Measurements from ENCODE around the gene UCP1. TPM values are rescaled to one million over a fixed set of nuclear protein-coding genes. Genes with fewer than 3 reads are reported as not detected.

UCP1 gene, protein sequence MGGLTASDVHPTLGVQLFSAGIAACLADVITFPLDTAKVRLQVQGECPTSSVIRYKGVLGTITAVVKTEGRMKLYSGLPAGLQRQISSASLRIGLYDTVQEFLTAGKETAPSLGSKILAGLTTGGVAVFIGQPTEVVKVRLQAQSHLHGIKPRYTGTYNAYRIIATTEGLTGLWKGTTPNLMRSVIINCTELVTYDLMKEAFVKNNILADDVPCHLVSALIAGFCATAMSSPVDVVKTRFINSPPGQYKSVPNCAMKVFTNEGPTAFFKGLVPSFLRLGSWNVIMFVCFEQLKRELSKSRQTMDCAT
- total RNA-seq, result not detected

DNA sequence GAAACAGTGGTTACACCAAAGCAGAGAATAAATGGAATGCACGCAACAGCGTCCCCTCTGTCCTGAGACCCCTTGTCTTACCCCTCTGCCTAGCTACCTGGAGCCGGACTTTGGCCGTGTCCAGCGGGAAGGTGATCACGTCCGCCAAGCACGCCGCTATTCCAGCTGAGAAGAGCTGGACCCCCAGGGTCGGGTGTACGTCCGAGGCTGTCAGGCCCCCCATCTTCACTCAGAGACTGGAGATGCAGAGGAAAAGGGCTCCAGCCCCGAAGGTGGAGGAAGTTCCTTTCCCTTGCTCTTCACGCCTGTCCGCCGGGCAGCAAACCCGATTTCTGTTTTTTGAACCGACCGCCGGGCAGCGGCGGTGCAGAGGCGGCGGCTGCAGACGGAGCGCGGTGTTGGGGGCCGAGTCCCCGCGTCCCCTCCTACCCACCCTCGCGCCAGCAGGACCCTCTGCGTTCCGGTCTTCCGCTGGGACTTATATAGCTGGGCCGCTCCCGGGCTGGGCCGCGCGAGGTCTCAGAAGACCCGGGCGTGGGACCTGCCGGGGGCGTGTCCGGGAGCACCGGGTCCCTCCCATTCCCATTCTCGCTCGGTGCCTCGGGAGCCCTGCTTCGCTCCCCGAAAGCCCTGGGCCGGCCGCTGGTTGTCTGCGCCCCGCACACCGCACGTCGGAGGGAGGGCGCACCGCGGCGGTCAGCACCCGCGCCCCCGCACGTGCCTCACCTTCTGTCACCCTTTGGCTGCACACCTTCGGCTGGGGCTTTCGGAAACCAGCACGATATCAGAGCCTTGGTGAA, at the start of gene UCP1:
Gene UCP1 (minus strand): TSS at position 455 of the 800 bp plus-strand sequence. CDS start 232 bp downstream, at position 223.
- DNase-seq (ENCODE audit: low spot score) (no peak), ATAC-seq (peak in 1 of 2 donors; percentile 59)
- Mint-ChIP-seq H3K27me3 (peaks cover 37 to 41% of the 10 kb centered on the region in 2 donors), H3K4me1 (ENCODE audit: low read depth in 2 of 2) (peaks cover 5 to 6% of the 10 kb centered on the region in 2 donors), H3K36me3 (peaks cover 16% of the 10 kb centered on the region), H3K27ac (no peak within 1 kb of the TSS), H3K9me3 (no peaks in the 10 kb centered on the region), H3K4me3 (peak within 1 kb of the TSS; percentile 82)

DNA sequence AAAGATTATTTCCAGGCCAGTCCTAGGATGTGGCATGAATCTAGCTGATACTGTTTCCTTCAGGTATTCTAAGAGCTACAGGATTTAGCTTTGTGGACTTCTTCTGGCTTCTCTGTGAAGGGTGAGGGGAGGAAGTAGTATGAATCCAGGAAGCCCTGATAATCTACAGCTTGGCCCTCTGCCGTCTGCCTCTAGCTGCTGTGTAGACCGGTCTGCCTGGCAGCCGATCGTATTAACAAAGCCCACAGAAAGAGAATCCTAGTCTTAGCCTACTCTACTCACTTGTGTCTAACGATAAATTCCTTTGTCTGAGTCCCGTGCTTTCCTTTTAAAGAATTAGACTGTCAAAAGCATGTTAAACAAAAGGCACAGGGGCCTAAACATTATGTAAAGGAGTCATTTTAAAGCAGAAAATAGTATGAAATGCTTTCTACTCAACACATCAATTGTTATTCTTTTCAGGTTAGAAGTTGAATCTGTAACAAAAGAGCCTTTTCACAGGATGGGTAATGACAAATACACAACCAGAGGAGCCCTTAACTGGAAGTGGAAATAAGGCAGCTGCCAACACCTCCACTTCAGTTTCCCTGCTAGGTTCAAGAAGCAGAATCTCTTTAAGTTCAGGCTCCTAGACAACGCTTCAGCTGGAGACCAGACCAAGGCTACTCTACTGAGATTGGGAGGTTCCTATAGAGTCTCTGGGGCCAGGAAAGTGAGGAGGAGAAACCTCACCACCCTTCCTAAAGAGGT, 48.9 kb upstream of the UCP1 start:
- DNase-seq (ENCODE audit: low spot score) (no peak), ATAC-seq (peak in 1 of 2 donors; percentile 27)
- no peak overlapping the region for H3K4me3 Mint-ChIP-seq
- no peak overlapping the region for H3K27ac Mint-ChIP-seq
- no peaks in the 10 kb centered on the region for H3K36me3 Mint-ChIP-seq
- peaks cover 0 to 5% of the 10 kb centered on the region in 2 donors for H3K27me3 Mint-ChIP-seq
- H3K4me1 Mint-ChIP-seq (ENCODE audit: low read depth in 2 of 2), result no peaks in the 10 kb centered on the region
- H3K9me3 Mint-ChIP-seq, result no peaks in the 10 kb centered on the region

DNA sequence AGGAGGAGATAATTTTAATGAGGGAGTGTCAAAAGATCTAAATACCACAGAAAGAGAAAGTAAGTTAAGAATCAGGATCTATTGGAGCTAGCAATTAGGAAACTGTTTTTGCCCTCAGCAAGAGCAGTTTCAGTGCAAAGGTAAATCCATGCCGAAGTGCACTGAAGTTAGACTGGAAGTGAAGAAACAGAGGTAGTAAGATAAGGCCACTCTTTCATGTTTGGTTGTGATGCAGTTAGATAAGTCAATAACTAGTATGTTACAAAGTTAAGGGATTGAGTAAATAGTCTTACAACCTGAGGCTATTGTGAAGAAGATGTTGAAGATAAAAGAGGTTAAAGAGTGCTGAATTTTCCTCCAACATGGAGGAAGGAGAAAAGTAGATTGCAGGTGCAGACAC, 46.7 kb upstream of the UCP1 start:
- H3K9me3 Mint-ChIP-seq, result no peaks in the 10 kb centered on the region
- H3K4me3 Mint-ChIP-seq, result no peak overlapping the region
- H3K36me3 Mint-ChIP-seq, result no peaks in the 10 kb centered on the region
- H3K27ac Mint-ChIP-seq, result no peak overlapping the region
- ATAC-seq (no peak), DNase-seq (ENCODE audit: low spot score) (no peak)
- no peaks in the 10 kb centered on the region for H3K4me1 Mint-ChIP-seq (ENCODE audit: low read depth in 2 of 2)
- H3K27me3 Mint-ChIP-seq, result peaks cover 0 to 5% of the 10 kb centered on the region in 2 donors

DNA sequence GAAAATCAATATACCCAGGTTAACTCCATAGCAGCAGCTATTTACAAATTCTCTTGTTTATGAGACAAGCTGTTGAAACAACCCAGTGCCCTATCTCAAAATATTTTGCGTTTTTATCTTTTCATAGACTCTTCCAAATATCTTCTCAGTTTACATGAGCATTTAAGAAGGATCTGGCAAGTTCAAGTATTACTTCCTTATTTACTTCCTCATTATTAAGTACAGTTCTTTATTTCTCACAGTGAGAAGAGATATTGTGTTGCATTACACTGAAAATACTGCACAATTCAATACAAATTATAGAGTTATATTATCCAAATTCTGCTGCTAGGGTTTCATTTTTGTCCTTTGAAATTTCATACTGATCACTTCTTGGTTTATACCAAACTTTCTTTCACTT, 43.6 kb upstream of the UCP1 start:
- Mint-ChIP-seq H3K9me3 (no peaks in the 10 kb centered on the region), H3K4me1 (ENCODE audit: low read depth in 2 of 2) (no peaks in the 10 kb centered on the region), H3K27ac (no peak overlapping the region), H3K4me3 (no peak overlapping the region), H3K27me3 (peaks cover 0 to 5% of the 10 kb centered on the region in 2 donors), H3K36me3 (no peaks in the 10 kb centered on the region)
- no peak for DNase-seq (ENCODE audit: low spot score)
- no peak for ATAC-seq

DNA sequence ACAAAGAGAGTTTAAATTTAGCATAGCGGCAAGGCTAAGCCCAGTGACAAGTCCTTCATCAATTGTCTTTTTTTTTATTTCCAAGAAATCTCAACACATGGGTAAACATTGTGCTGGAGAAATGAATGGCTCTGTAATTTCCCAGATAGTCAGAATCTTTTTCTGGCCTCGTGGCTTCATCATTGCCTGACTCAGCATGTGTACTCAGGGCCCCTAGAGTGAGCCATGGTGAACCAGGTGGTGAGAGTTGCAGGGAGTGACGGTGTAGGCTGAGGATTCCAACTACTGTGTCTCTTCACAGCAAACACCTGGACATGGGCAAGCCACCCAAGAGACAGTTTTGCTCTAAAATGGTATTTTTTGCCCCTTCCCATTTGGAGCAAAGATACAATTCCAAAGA, 43.1 kb upstream of the UCP1 start:
- no peaks in the 10 kb centered on the region for H3K36me3 Mint-ChIP-seq
- H3K9me3 Mint-ChIP-seq, result no peaks in the 10 kb centered on the region
- H3K27me3 Mint-ChIP-seq, result peaks cover 2 to 5% of the 10 kb centered on the region in 2 donors
- ATAC-seq, result no peak
- no peak overlapping the region for H3K27ac Mint-ChIP-seq
- H3K4me1 Mint-ChIP-seq (ENCODE audit: low read depth in 2 of 2), result no peaks in the 10 kb centered on the region
- DNase-seq (ENCODE audit: low spot score), result no peak
- no peak overlapping the region for H3K4me3 Mint-ChIP-seq

DNA sequence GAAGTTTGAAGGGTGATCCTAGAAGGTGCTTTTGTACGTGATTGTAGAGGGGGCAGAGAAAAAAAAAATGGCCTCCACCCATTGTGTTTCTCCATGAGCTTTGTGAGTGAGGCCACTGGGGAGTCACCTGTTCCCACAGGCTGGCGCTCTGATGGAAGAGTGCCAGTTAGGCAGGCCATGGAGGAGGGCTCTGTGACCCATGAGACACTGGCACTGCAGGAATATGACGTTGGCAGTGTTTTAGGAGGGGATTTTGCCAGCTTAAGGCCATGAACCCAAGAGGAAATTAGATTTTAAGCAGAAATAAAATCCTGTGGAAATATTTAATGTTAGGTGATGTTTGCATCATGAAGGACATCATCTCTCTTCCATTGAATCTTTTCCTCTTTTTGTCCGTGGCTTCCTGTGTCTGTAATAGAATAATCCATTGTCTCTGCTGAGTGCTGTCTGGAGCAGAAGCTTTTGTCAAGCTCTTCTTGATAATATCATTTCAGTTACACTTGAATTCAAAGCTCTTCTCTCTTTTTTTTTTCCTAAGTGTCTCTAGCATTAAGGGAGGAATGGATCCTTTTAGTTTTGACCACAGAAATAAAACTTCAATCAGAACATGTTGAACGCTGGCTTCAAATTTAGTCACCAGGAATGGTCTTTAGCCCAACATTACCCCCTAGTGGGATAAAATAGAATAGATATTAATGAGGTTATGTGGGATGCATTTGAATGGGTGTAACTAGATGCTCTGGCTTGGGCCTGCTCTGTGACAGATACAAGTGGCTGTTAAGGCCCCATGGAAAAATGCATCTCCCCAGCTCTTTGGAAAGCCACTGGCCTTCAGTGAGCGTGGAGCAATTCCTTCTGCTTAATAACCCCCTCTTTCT, 41.0 kb upstream of the UCP1 start:
- ATAC-seq (no peak), DNase-seq (ENCODE audit: low spot score) (no peak)
- Mint-ChIP-seq H3K4me3 (no peak overlapping the region), H3K27me3 (peaks cover 7 to 8% of the 10 kb centered on the region in 2 donors), H3K4me1 (ENCODE audit: low read depth in 2 of 2) (no peaks in the 10 kb centered on the region), H3K27ac (no peak overlapping the region), H3K36me3 (no peaks in the 10 kb centered on the region), H3K9me3 (no peaks in the 10 kb centered on the region)

DNA sequence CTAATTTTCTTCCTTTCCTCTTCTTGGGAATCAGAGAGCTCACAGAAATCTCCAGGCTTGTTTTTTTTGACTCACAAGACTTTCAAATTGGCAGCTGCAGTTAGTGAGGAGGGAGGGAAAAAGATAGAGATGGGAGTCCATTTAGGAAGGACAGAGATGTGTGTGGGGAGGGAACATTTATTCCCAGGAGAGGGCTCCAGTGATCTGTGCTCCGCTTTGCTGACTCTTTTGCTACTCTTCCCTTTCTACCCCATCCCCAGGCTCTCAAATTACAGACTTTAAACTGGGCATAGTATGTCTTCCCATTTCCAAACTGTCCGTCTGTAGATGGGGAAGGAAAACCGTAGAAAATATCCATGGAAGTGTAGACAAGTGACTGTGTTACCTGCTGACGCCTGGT, 39.1 kb upstream of the UCP1 start:
- peaks cover 8% of the 10 kb centered on the region in 2 donors for H3K27me3 Mint-ChIP-seq
- H3K36me3 Mint-ChIP-seq, result no peaks in the 10 kb centered on the region
- no peak overlapping the region for H3K4me3 Mint-ChIP-seq
- DNase-seq (ENCODE audit: low spot score), result no peak
- no peaks in the 10 kb centered on the region for H3K9me3 Mint-ChIP-seq
- H3K27ac Mint-ChIP-seq, result no peak overlapping the region
- no peaks in the 10 kb centered on the region for H3K4me1 Mint-ChIP-seq (ENCODE audit: low read depth in 2 of 2)
- no peak for ATAC-seq

DNA sequence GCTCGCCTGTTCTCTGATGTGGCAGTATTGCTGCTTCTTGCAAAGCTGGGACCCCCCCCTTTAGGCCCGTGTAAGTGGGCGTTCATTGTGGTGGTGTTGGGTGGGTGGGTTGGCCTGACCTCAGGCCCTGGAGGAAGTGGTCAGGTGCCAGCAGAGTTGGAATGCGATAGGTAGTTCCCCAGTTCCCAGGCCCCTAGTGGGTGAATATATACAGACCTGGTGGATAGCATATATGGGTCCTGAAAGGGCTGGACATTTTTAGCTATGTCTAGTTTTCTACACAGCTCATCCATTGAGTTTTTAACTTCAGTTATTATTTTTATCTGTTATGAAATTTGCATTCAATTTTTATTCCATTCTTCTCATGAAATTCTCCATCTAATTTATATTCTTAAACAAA, 35.8 kb upstream of the UCP1 start:
- Mint-ChIP-seq H3K36me3 (no peaks in the 10 kb centered on the region), H3K27ac (no peak overlapping the region), H3K27me3 (peaks cover 14 to 17% of the 10 kb centered on the region in 2 donors), H3K4me1 (ENCODE audit: low read depth in 2 of 2) (no peaks in the 10 kb centered on the region), H3K4me3 (no peak overlapping the region), H3K9me3 (no peaks in the 10 kb centered on the region)
- no peak for DNase-seq (ENCODE audit: low spot score)
- ATAC-seq, result no peak

DNA sequence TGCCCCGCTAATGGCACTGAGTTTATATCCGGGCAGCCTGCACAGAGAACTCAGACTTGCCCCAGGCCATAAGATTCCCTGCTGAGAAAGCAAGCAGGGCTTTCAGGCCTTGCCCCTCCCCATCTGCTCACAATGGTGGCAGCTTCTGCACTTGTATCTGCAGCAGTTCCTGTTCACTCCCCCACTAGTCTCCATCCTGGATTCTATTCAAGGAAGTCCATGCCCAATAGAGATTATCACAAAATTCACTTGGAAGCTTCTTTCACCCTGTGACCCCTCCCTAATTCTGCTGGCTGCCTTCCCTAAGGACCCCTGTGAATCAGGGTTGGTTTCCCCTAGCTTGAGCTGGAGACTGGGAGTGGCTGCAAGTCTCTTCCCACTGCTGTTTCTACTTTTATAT, 34.5 kb upstream of the UCP1 start:
- Mint-ChIP-seq H3K4me1 (ENCODE audit: low read depth in 2 of 2) (no peaks in the 10 kb centered on the region), H3K27me3 (peaks cover 12 to 29% of the 10 kb centered on the region in 2 donors), H3K36me3 (no peaks in the 10 kb centered on the region), H3K27ac (no peak overlapping the region), H3K9me3 (no peaks in the 10 kb centered on the region), H3K4me3 (no peak overlapping the region)
- no peak for DNase-seq (ENCODE audit: low spot score)
- ATAC-seq, result peak in 1 of 2 donors; percentile 7

DNA sequence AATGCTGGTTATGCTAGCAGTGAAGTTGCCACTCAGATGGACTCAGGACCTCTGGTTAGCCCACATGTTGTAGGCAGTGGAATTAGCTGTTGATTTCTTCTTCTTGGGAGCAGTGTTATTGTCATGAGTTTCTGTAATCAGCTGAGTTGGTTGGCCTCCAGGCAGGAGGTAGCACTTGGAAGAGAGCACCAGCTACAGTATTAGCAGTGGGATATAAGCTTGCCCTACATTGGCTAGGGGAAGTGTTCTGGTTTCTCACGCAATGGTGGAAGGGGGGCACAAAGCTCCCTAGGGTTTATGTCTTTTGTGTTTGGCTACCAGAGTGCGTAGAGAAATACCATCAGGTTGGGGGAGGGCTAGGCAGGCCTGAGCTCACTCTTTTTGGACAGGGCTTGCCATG, 34.0 kb upstream of the UCP1 start:
- no peaks in the 10 kb centered on the region for H3K4me1 Mint-ChIP-seq (ENCODE audit: low read depth in 2 of 2)
- peaks cover 12 to 33% of the 10 kb centered on the region in 2 donors for H3K27me3 Mint-ChIP-seq
- H3K9me3 Mint-ChIP-seq, result no peaks in the 10 kb centered on the region
- no peak overlapping the region for H3K4me3 Mint-ChIP-seq
- DNase-seq (ENCODE audit: low spot score), result no peak
- no peak overlapping the region for H3K27ac Mint-ChIP-seq
- ATAC-seq, result peak in 1 of 2 donors; percentile 55
- no peaks in the 10 kb centered on the region for H3K36me3 Mint-ChIP-seq

DNA sequence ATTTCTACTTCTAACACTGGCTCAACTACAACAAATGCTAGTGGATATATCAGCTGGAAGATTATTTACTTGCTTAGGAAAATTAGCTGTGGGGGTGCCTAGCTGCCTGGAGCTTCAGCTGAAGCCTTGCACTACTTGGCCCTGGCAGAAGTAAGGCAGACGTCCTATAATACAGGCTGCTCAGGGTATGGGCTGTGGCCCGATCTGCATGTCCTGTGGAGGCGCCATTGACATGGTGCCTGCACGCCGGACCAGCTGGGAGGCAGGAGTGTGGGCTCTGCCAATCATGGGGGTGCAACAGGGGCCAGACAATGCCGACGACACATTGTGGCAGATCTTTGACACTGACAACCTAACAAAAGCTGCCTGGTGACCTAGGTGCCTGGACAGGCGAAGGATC, 31.6 kb upstream of the UCP1 start:
- H3K36me3 Mint-ChIP-seq, result no peaks in the 10 kb centered on the region
- no peaks in the 10 kb centered on the region for H3K4me1 Mint-ChIP-seq (ENCODE audit: low read depth in 2 of 2)
- ATAC-seq (no peak), DNase-seq (ENCODE audit: low spot score) (no peak)
- H3K4me3 Mint-ChIP-seq, result no peak overlapping the region
- no peaks in the 10 kb centered on the region for H3K9me3 Mint-ChIP-seq
- peaks cover 9 to 25% of the 10 kb centered on the region in 2 donors for H3K27me3 Mint-ChIP-seq
- no peak overlapping the region for H3K27ac Mint-ChIP-seq

DNA sequence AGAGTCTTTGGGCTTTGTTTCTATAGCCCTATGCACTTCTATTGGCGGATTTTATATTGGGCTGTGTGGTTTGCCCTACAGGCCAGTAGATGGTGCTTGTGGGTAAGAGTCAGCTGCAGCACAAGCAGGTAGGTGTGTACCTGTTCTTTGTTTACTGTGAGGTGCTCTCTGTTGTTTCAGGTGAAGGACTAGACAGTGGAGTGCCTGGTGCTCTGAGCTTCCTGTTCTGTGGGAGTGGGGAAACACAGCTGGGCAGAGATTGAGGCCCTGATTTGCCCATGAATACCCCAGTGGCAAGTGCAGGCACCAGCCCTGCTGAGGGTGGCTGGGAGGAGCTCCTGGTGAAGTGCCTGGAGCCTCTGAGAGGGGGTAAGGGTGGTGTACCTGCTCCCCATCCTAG, 26.3 kb upstream of the UCP1 start:
- H3K4me3 Mint-ChIP-seq, result no peak overlapping the region
- H3K27me3 Mint-ChIP-seq, result peaks cover 26 to 44% of the 10 kb centered on the region in 2 donors
- no peaks in the 10 kb centered on the region for H3K36me3 Mint-ChIP-seq
- no peaks in the 10 kb centered on the region for H3K9me3 Mint-ChIP-seq
- DNase-seq (ENCODE audit: low spot score) (no peak), ATAC-seq (no peak)
- H3K27ac Mint-ChIP-seq, result no peak overlapping the region
- no peaks in the 10 kb centered on the region for H3K4me1 Mint-ChIP-seq (ENCODE audit: low read depth in 2 of 2)

DNA sequence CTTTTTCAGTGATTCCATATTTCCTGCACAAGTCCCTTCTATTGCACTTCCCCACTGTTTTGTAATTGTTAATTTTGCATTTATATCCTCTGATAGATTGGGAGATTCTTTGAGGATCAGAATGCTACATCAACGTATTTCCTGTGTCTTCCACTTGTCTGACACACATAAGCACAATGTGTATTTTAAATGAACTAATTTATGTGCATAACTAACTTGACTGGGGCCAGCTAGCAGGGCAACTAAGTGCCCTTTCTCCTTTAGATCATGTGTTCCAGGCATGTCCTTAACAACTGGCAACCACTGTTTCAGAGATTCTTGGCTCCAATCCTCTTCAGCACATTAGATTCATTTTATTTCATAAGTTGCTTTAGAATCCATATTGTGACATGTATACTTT, 15.7 kb upstream of the UCP1 start:
- H3K27ac Mint-ChIP-seq, result no peak overlapping the region
- no peaks in the 10 kb centered on the region for H3K4me1 Mint-ChIP-seq (ENCODE audit: low read depth in 2 of 2)
- no peak for ATAC-seq

More for the DNA sequence above, 15.7 kb upstream of the UCP1 start:
- Mint-ChIP-seq H3K36me3 (no peaks in the 10 kb centered on the region), H3K9me3 (no peaks in the 10 kb centered on the region), H3K27me3 (peaks cover 0 to 16% of the 10 kb centered on the region in 2 donors), H3K4me3 (no peak overlapping the region)
- no peak for DNase-seq (ENCODE audit: low spot score)

All from natural killer cell treated with Interleukin-12 subunit alpha and Interleukin-12 subunit beta and Interleukin-15 and Interleukin-18, amount 100 ng/mL, for 72 hours (primary cell).